GM12864 (cell line): ENCODE data around the gene F2RL3.

ENCODE experiments used
- DNase-seq: peaks from one replicate; pipeline ENCODE4 v3.0.0-alpha.2; 2011; ENCODE audit warnings: low read depth
- H3K4me3 ChIP-seq: 2 replicates; pipeline ENCODE4 v1.5.1; 2011; ENCODE audit warnings: mild to moderate bottlenecking, low read depth, low read length, control low read depth
- TF ChIP-seq, protein P1 (sequence below): IDR thresholded peaks from 2 replicates; pipeline ENCODE4 v1.5.1; 2011; ENCODE audit warnings: low read depth, mild to moderate bottlenecking, moderate library complexity, low read length, control low read depth, inconsistent platforms; ENCODE audit errors: missing control alignments

The F2RL3 gene

DNA sequence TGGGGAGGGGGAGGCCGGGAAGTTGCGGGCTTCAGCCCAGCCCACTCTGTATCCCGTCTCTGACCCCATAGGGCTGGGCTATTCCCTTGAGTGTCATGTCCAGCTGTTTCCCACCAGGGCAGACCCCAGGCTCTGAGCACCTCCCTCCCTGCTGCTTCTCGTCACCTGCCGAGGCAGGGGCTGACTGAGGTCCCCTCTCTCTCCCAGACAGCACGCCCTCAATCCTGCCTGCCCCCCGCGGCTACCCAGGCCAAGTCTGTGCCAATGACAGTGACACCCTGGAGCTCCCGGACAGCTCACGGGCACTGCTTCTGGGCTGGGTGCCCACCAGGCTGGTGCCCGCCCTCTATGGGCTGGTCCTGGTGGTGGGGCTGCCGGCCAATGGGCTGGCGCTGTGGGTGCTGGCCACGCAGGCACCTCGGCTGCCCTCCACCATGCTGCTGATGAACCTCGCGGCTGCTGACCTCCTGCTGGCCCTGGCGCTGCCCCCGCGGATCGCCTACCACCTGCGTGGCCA lies 625 bp downstream of the F2RL3 start:
- no peak for DNase-seq
- TF ChIP-seq, protein P1, sequence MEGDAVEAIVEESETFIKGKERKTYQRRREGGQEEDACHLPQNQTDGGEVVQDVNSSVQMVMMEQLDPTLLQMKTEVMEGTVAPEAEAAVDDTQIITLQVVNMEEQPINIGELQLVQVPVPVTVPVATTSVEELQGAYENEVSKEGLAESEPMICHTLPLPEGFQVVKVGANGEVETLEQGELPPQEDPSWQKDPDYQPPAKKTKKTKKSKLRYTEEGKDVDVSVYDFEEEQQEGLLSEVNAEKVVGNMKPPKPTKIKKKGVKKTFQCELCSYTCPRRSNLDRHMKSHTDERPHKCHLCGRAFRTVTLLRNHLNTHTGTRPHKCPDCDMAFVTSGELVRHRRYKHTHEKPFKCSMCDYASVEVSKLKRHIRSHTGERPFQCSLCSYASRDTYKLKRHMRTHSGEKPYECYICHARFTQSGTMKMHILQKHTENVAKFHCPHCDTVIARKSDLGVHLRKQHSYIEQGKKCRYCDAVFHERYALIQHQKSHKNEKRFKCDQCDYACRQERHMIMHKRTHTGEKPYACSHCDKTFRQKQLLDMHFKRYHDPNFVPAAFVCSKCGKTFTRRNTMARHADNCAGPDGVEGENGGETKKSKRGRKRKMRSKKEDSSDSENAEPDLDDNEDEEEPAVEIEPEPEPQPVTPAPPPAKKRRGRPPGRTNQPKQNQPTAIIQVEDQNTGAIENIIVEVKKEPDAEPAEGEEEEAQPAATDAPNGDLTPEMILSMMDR: no peak
- H3K4me3 ChIP-seq: no peak overlapping the region

DNA sequence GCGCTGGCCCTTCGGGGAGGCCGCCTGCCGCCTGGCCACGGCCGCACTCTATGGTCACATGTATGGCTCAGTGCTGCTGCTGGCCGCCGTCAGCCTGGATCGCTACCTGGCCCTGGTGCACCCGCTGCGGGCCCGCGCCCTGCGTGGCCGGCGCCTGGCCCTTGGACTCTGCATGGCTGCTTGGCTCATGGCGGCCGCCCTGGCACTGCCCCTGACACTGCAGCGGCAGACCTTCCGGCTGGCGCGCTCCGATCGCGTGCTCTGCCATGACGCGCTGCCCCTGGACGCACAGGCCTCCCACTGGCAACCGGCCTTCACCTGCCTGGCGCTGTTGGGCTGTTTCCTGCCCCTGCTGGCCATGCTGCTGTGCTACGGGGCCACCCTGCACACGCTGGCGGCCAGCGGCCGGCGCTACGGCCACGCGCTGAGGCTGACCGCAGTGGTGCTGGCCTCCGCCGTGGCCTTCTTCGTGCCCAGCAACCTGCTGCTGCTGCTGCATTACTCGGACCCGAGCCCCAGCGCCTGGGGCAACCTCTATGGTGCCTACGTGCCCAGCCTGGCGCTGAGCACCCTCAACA lies 1.2 kb downstream of the F2RL3 start:
- TF ChIP-seq, protein P1: no peak
- no peak overlapping the region for H3K4me3 ChIP-seq
- DNase-seq: no peak

DNA sequence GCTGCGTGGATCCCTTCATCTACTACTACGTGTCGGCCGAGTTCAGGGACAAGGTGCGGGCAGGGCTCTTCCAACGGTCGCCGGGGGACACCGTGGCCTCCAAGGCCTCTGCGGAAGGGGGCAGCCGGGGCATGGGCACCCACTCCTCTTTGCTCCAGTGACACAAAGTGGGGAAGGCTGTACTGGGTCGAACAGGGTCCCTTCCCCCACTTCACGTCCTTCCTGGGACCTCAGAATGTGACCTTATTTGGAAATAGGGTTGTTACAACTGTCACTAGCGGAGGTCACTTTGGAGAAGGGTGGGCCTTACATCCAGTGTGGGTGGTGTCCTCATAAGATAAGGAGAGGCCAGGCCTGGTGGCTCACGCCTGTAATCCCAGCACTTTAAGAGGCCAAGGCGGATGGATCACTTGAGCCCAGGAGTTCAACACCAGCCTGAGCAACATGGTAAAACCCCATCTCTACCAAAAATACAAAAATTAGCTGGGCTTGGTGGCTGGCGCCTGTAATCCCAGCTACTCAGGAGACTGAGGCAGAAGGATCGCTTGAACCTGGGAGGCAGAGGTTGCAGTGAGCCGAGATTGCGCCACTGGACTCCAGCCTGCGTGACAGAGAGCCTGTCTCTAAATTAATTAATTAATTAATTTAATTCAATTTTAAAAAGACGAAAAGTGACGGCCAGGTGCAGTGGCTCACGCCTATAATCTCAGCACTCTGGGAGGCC lies 1.8 kb downstream of the F2RL3 start:
- no peak overlapping the region for H3K4me3 ChIP-seq
- DNase-seq: no peak
- TF ChIP-seq, protein P1: no peak

DNA sequence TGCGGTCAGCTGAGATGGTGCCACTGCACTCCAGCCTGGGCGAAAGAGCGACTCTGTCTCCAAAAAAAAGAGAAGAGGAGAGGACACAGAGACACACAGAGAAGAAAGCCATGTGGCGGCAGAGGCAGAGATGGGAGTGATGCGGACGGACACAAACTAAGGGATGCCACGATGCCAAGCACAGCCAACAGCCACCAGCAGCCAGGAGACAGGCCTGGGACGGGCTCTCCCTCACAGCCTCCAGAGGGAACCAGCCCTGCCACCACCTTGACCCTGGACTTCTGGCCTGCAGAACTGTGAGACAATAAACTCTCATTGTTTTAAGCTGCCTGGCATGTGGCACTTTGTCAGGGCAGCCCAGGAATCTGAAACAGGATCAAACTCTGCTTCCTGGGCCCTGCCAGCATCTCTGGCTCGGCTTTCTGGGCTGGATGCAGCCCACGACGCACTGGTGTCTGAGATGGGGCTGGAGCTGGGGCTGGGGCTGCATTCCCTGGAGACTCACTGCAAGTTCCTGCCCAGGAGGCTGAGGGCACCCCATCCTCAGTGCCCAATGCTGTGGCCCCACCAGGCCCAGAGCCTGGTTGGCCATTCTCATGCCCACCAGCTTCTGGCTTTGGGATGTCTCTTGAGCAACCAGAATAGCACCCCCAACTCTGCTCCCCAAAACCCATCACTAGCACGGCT lies 3.0 kb downstream of the F2RL3 start:
- TF ChIP-seq, protein P1: no peak
- no peak overlapping the region for H3K4me3 ChIP-seq
- DNase-seq: no peak

DNA sequence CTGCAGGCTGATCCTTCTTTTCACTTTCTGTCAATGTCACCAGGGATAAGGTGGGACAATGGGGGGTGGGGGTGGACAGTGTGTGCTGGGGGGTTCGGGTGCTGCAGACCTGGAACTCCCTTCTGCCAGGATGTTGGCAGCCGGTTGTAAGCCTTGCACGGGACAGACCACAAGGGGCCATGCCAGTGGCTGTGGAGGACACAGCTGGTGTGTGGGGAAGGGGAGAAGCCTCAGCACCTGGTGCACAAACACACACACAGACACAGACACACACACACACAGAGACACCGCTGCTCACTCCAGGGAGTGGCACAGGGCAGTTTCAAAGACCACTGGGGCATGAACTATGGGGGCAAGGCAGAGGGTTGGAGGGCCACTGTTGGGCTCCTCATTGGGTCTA lies 3.6 kb downstream of the F2RL3 start:
- H3K4me3 ChIP-seq: no peak overlapping the region
- no peak for DNase-seq
- TF ChIP-seq, protein P1: no peak

DNA sequence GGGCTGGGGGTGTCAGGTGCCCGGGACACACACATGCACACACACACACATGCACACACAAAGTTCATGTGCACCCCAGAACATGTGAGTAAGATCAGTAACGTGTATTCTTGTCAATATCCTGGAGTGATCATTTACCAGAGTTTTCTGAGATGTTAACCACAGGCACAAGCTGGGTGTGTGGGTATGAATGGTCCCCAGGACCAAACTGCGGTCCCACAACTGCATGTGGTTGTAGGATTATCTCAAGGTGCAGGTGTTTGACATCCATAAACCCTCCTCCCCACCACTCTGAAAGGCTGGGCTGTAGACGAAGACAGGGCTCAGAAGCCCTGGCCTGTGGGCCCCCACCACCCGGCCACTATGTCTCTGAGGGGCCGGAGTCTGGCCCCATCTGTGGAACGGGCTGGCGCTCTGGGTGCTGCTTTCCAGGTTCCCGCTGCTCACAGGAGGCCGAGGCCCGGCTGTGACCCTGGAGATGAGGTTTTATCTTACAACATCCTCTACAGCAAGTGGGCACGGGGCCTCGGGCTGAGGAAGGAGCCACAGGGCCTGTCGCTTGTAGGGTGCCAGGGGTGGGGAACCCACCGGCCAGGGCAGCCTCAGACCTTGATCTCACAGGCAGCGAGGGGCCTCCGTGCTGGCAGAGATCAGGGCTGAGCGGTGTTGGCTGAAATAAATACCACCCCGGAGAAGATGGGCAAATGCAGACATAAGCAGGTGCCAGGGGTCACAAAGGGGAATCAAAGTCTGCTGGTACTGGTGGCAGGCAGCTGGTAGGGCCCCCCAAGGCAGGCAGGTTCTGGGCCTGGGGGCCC lies 4.3 kb downstream of the F2RL3 start:
- DNase-seq: no peak
- TF ChIP-seq, protein P1: no peak
- no peak overlapping the region for H3K4me3 ChIP-seq
